A549 (cell line): ENCODE results near the gene OR51G2. TPM values are rescaled to one million over a fixed set of nuclear protein-coding genes. Genes with fewer than 3 reads are reported as not detected.

ENCODE experiments used
- ATAC-seq, 2 experiments: fragments of 200-7000 bp in 1 of 2; fragments of >200 bp in 1 of 2; cut with Nextera tagmentation in 1 of 2; cut with Tn5 transposase in 1 of 2; 3 replicates each; pipeline versions ENCODE4 v1.8.0 to v1.9.1; 2018 to 2020; ENCODE audit warnings: mild to moderate bottlenecking in 1 of 2, moderate library complexity in 1 of 2
- CTCF ChIA-PET: fragments of 300-600 bp; sonication (Branson Sonifier 250); formaldehyde crosslinking; extraction: SDS; loops from one replicate; lab custom pipeline; 2021; ENCODE audit warnings: antibody characterized with exemption, inconsistent platforms; lab: Yijun Ruan, JAX
- POLR2A ChIA-PET: fragments of 350-600 bp; formaldehyde crosslinking; extraction: SDS; loops from one replicate; lab custom pipeline; 2021; ENCODE audit warnings: antibody characterized with exemption, inconsistent platforms; lab: Yijun Ruan, JAX
- DNase-seq, 2 experiments: peaks; one replicate each; pipeline versions ENCODE4 v3.0.0 to v3.0.0-alpha.2; 2011 to 2016; ENCODE audit warnings: low read depth in 1 of 2, low spot score in 1 of 2
- FAIRE-seq: peaks from 2 replicates; lab custom pipeline; 2011; peaks lifted over from hg19 to GRCh38; lab: Jason Lieb, UNC
- H3K27ac ChIP-seq, 2 experiments: fragments of >200 bp; sonication (Bioruptor Twin); formaldehyde crosslinking; 3 replicates each; pipeline ENCODE4 v1.5.1; 2016 to 2017
- H3K4me1 ChIP-seq: fragments of >200 bp; sonication (Bioruptor Twin); formaldehyde crosslinking; 3 replicates; pipeline ENCODE4 v1.6.1; 2016
- H3K4me2 ChIP-seq: fragments of >200 bp; sonication (Bioruptor Twin); formaldehyde crosslinking; 3 replicates; pipeline ENCODE4 v1.6.1; 2016
- H3K4me3 ChIP-seq: fragments of >200 bp; sonication (Bioruptor Twin); formaldehyde crosslinking; 3 replicates; pipeline ENCODE4 v1.5.1; 2016
- H3K9me3 ChIP-seq: fragments of >200 bp; sonication (Bioruptor Twin); formaldehyde crosslinking; 3 replicates; pipeline ENCODE4 v1.6.1; 2016
- BCL3 ChIP-seq: fragments of >200 bp; sonication (Bioruptor Twin); formaldehyde crosslinking; IDR thresholded peaks from 3 replicates; pipeline ENCODE4 v1.6.1; 2016
- CEBPB ChIP-seq, 2 experiments: fragments of >200 bp in 1 of 2; sonication (Bioruptor Twin) in 1 of 2; formaldehyde crosslinking in 1 of 2; IDR thresholded peaks; 2 replicates each; pipeline ENCODE4 v1.6.1; 2012 to 2016
- CHD4 ChIP-seq: fragments of 200-600 bp; sonication (generic); IDR thresholded peaks from 2 replicates; pipeline ENCODE4 v1.6.1; 2016; ENCODE audit warnings: antibody characterized with exemption, mild to moderate bottlenecking, borderline replicate concordance
- E2F6 ChIP-seq: IDR thresholded peaks from 2 replicates; pipeline ENCODE4 v1.6.1; 2012; ENCODE audit warnings: low read depth, borderline replicate concordance
- ESRRA ChIP-seq: fragments of 150-350 bp; IDR thresholded peaks from 2 replicates; pipeline ENCODE4 v1.6.1; 2014; ENCODE audit warnings: mild to moderate bottlenecking, low read length, borderline replicate concordance
- GATA3 ChIP-seq: IDR thresholded peaks from 2 replicates; pipeline ENCODE4 v1.6.1; 2012; ENCODE audit warnings: borderline replicate concordance
- HMGXB4 ChIP-seq: fragments of 250-450 bp; sonication (Bioruptor Pico); IDR thresholded peaks from 2 replicates; pipeline ENCODE4 v1.5.0; 2021; ENCODE audit warnings: mild to moderate bottlenecking, moderate library complexity, borderline replicate concordance
- HOXB13 ChIP-seq: fragments of 250-450 bp; sonication (Bioruptor Pico); IDR thresholded peaks from 2 replicates; pipeline ENCODE4 v1.5.0; 2020; ENCODE audit warnings: low read depth, mild to moderate bottlenecking, moderate library complexity
- JUN ChIP-seq, 2 experiments: fragments of >200 bp; sonication (Bioruptor Twin); formaldehyde crosslinking; IDR thresholded peaks; 2 replicates in 1 of 2; 3 replicates in 1 of 2; pipeline ENCODE4 v1.6.1; 2016 to 2017
- KDM5A ChIP-seq: fragments of 200-600 bp; sonication (generic); IDR thresholded peaks from 2 replicates; pipeline ENCODE4 v1.6.1; 2016; ENCODE audit warnings: antibody characterized with exemption, mild to moderate bottlenecking
- MAFK ChIP-seq: fragments of 450-650 bp; IDR thresholded peaks from 2 replicates; pipeline ENCODE4 v1.6.1; 2014; ENCODE audit not compliant: partially characterized antibody
- MYC ChIP-seq: IDR thresholded peaks from 2 replicates; pipeline ENCODE4 v1.6.1; 2012; ENCODE audit warnings: mild to moderate bottlenecking, inconsistent platforms, low read length, improper control_type of control experiment, borderline replicate concordance
- PBX3 ChIP-seq: IDR thresholded peaks from 2 replicates; pipeline ENCODE4 v1.6.1; 2012
- POLR2A ChIP-seq: IDR thresholded peaks from 2 replicates; pipeline ENCODE4 v1.6.1; 2012; ENCODE audit warnings: mild to moderate bottlenecking, low read length
- RFX5 ChIP-seq: fragments of 450-650 bp; IDR thresholded peaks from 2 replicates; pipeline ENCODE4 v1.7.1; 2014; ENCODE audit warnings: antibody characterized with exemption, mild to moderate bottlenecking, moderate library complexity
- RNF2 ChIP-seq: fragments of 200-600 bp; sonication (generic); IDR thresholded peaks from 2 replicates; pipeline ENCODE4 v1.6.1; 2016; ENCODE audit warnings: low read depth, mild to moderate bottlenecking, antibody characterized with exemption, moderate library complexity, borderline replicate concordance
- TFCP2L1 ChIP-seq: fragments of 250-450 bp; sonication (Bioruptor Pico); IDR thresholded peaks from 2 replicates; pipeline ENCODE4 v1.5.0; 2021; ENCODE audit warnings: mild to moderate bottlenecking
- ZFP36 ChIP-seq: fragments of 450-650 bp; IDR thresholded peaks from 2 replicates; pipeline ENCODE4 v1.6.1; 2014; ENCODE audit warnings: borderline replicate concordance; ENCODE audit not compliant: partially characterized antibody
- ZNF302 ChIP-seq: fragments of 250-450 bp; sonication (Bioruptor Pico); IDR thresholded peaks from 2 replicates; pipeline ENCODE4 v1.9.0; 2021; ENCODE audit warnings: inconsistent platforms, mild to moderate bottlenecking, moderate library complexity
- ZSCAN20 ChIP-seq: fragments of 250-450 bp; sonication (Bioruptor Pico); IDR thresholded peaks from 2 replicates; pipeline ENCODE4 v1.8.0; 2022; ENCODE audit warnings: mild to moderate bottlenecking, moderate library complexity
- WGBS: methylation state at CpG from one replicate; pipeline ENCODE4 v1.1.6; 2017; ENCODE audit errors: missing lambda C conversion rate; 5-methylcytosine and 5-hydroxymethylcytosine counted together
- polyA plus RNA-seq, 4 experiments: library from polyadenylated mRNA; depleted of rRNA in 3 of 4; stranded (reverse); fragments of >200 nt; fragmentation: RNase III in 1 of 4; extraction: RNeasy Plus Mini Kit Qiagen cat#74134 plus additional on column Dnase treatment in 1 of 4; gene quantifications; 2 replicates in 3 of 4; 3 replicates in 1 of 4; pipeline ENCODE4 v1.2.3, GENCODE V29; 2011 to 2017
- TF ChIP-seq, protein P1 (sequence below): fragments of 450-650 bp; IDR thresholded peaks from 2 replicates; pipeline ENCODE4 v1.6.1; 2014; ENCODE audit warnings: antibody characterized with exemption
- TF ChIP-seq, protein P2 (sequence below): fragments of >200 bp; sonication (Bioruptor Twin); formaldehyde crosslinking; IDR thresholded peaks from 3 replicates; pipeline ENCODE4 v1.5.1; 2016
- TF ChIP-seq, protein P3 (sequence below): fragments of >200 bp; sonication (Bioruptor Twin); formaldehyde crosslinking; IDR thresholded peaks from 2 replicates; pipeline ENCODE4 v1.6.1; 2016

Gene OR51G2
- polyA plus RNA-seq, 2 of the 4 experiments (the other 2 are of a cell fraction): not detected

DNA sequence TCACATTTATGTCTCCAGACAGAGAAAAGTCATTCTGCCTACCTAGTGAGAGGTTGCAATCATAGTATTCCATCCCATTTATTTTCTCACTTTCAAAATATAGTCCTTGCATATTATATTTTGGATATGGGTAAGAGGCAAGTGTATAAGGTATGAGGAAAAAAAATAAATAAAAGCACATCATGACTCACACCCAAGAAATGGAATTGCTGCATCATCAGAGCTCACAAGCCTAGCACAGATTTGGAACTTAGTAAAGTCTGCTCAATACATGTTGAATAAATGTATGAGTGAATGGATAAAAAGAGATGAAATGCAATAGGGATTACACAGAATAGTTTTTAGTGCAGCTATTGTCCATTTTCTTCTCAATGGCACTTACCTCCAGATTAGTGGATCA is 7.5 kb upstream of the OR51G2 start:
- CTCF ChIA-PET: interaction anchor here (1.0 kb wide), 2 partner anchors 10 to 14 kb away, joined by 3 read pairs; no protein-coding TSS in a partner anchor
- no peak for ATAC-seq
- no peak for DNase-seq
- H3K4me2 ChIP-seq: no peak overlapping the region
- no peaks in the 10 kb centered on the region for H3K4me1 ChIP-seq
- POLR2A ChIA-PET: no interaction called here
- no peaks in the 10 kb centered on the region for H3K9me3 ChIP-seq
- no peak overlapping the region for H3K27ac ChIP-seq
- FAIRE-seq: no peak
- H3K4me3 ChIP-seq: no peak overlapping the region
- TF ChIP-seq ESRRA (no peak), POLR2A (no peak), MYC (no peak), MAFK (no peak), CEBPB (IDR thresholded peaks at IDR 0.05) (no peak), RFX5 (no peak), CHD4 (no peak), PBX3 (no peak), BCL3 (no peak), ZNF302 (CRISPR knock-in tag) (no peak), GATA3 (no peak), RNF2 (no peak), TFCP2L1 (no peak), ZFP36 (no peak), ZSCAN20 (CRISPR knock-in tag) (no peak), E2F6 (no peak), JUN (IDR thresholded peaks at IDR 0.05) (no peak)
- TF ChIP-seq, protein P1, sequence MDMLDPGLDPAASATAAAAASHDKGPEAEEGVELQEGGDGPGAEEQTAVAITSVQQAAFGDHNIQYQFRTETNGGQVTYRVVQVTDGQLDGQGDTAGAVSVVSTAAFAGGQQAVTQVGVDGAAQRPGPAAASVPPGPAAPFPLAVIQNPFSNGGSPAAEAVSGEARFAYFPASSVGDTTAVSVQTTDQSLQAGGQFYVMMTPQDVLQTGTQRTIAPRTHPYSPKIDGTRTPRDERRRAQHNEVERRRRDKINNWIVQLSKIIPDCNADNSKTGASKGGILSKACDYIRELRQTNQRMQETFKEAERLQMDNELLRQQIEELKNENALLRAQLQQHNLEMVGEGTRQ: no peak
- TF ChIP-seq, protein P2, sequence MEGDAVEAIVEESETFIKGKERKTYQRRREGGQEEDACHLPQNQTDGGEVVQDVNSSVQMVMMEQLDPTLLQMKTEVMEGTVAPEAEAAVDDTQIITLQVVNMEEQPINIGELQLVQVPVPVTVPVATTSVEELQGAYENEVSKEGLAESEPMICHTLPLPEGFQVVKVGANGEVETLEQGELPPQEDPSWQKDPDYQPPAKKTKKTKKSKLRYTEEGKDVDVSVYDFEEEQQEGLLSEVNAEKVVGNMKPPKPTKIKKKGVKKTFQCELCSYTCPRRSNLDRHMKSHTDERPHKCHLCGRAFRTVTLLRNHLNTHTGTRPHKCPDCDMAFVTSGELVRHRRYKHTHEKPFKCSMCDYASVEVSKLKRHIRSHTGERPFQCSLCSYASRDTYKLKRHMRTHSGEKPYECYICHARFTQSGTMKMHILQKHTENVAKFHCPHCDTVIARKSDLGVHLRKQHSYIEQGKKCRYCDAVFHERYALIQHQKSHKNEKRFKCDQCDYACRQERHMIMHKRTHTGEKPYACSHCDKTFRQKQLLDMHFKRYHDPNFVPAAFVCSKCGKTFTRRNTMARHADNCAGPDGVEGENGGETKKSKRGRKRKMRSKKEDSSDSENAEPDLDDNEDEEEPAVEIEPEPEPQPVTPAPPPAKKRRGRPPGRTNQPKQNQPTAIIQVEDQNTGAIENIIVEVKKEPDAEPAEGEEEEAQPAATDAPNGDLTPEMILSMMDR: no peak

DNA sequence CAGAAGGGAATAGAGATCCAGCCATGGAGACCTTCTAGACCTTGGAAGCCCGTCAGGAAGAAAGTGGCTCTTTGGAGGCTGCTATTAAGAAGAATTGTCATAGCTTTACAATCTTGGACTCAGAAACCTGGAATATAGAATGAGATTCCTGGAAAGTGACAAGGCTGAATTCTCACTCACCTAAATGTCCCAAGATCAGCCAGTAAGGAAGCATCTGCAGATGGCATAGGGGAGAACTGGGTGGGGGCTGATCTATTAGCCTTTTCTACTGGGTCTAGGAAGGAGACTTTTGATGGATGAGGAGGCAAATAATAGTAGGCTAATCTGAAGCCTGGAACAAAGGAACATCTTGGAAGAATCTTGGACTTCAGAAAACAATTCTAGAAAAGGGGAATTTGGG is 5.1 kb upstream of the OR51G2 start, which contains the start of gene OR51G1:
Gene OR51G1 (minus strand): TSS at position 101 of the 400 bp plus-strand sequence. CDS start 0 bp downstream, at position 101.
- H3K9me3 ChIP-seq: no peaks in the 10 kb centered on the region
- no peak within 1 kb of the TSS for H3K4me3 ChIP-seq
- WGBS: 21% methylated on average over 1 of the region's 1 CpG
- no peak for FAIRE-seq
- no peak for DNase-seq
- TF ChIP-seq CEBPB (IDR thresholded peaks at IDR 0.05) (no peak), KDM5A (no peak), PBX3 (no peak), HMGXB4 (CRISPR knock-in tag) (no peak), POLR2A (no peak), HOXB13 (no peak), E2F6 (no peak)
- TF ChIP-seq, protein P3, sequence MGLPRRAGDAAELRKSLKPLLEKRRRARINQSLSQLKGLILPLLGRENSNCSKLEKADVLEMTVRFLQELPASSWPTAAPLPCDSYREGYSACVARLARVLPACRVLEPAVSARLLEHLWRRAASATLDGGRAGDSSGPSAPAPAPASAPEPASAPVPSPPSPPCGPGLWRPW: no peak
- TF ChIP-seq, protein P1: no peak
- TF ChIP-seq, all 56 proteins: peak for 0
- no peaks in the 10 kb centered on the region for H3K4me1 ChIP-seq
- no peak within 1 kb of the TSS for H3K27ac ChIP-seq
- H3K4me2 ChIP-seq: no peak within 1 kb of the TSS
- POLR2A ChIA-PET: no interaction called here
- CTCF ChIA-PET: no interaction called here
- ATAC-seq: no peak
